Fibroblast of pulmonary artery (primary cell): Measurements from ENCODE around the gene NPTN.

ENCODE experiments used
- DNase-seq: peaks from one replicate; pipeline ENCODE4 v3.0.0-alpha.2; 2010; ENCODE audit warnings: low read depth
- H3K4me3 ChIP-seq: replicated peaks from 2 replicates; pipeline ENCODE4 v1.5.1; 2011; ENCODE audit warnings: low read depth, mild to moderate bottlenecking, control low read depth, low read length, moderate library complexity
- TF ChIP-seq, protein P1 (sequence below): IDR thresholded peaks from 2 replicates; pipeline ENCODE4 v1.5.1; 2011; ENCODE audit warnings: mild to moderate bottlenecking, control low read depth, low read length, inconsistent platforms; ENCODE audit errors: missing control alignments

Gene NPTN

DNA sequence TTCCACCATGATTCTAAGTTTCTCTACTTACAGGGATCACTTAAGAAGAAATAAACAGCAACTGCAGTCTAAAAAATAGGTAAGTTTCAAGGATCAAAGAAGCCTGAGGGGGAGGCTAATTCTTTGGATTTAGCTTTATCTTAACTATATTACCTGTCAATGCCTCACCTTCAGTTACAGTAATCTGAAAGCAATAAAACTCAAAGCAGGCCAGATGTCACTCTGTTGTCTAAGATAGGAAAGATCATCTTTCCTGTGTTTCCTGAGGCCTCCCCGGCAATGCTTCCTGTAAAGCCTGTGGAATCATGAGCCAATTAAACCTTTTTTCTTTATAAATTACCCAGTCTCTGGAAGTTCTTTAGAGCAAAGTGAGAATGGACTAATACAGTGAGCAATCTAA lies 60.2 kb downstream of the NPTN start:
- DNase-seq, result no peak
- no peak overlapping the region for H3K4me3 ChIP-seq
- TF ChIP-seq, protein P1, sequence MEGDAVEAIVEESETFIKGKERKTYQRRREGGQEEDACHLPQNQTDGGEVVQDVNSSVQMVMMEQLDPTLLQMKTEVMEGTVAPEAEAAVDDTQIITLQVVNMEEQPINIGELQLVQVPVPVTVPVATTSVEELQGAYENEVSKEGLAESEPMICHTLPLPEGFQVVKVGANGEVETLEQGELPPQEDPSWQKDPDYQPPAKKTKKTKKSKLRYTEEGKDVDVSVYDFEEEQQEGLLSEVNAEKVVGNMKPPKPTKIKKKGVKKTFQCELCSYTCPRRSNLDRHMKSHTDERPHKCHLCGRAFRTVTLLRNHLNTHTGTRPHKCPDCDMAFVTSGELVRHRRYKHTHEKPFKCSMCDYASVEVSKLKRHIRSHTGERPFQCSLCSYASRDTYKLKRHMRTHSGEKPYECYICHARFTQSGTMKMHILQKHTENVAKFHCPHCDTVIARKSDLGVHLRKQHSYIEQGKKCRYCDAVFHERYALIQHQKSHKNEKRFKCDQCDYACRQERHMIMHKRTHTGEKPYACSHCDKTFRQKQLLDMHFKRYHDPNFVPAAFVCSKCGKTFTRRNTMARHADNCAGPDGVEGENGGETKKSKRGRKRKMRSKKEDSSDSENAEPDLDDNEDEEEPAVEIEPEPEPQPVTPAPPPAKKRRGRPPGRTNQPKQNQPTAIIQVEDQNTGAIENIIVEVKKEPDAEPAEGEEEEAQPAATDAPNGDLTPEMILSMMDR, result no peak

DNA sequence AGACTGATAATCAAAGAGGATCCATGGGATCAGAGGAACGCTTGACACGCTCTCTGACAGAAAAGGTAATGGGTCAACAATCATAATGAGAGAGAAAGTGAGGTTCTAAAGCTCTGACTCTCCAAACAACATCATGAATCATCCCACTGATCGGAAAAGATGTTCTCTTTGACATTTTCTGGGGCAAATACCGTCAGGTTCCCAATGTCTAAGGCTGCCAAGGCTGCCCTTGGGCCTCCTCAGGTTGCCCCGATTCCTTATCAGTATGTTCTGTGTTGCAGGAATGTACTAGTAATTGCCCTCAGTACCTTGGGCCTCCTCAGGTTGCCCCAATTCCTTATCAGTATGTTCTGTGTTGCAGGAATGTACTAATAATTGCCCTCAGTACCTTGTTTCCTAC lies 60.9 kb downstream of the NPTN start:
- no peak overlapping the region for H3K4me3 ChIP-seq
- TF ChIP-seq, protein P1, result no peak
- DNase-seq, result no peak

DNA sequence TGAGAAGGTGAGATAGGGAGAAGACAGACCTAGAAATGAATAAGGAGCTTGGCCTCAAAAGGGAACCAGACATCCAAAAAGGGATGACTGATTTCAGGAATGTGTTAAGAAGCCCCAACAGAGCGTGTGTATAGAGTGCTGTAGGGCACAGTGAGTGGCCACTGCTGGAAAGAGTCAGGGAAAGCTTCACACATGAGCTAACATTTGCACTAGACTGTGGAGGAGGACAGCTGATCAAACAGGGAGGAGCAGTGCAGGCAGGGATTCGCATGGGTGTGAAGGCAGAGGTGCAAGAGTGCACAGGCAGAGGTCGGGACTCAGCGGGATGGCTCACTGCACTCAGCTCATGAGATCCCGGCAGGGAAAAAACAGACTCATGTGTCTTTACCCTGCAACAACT lies 61.8 kb downstream of the NPTN start:
- H3K4me3 ChIP-seq, result no peak overlapping the region
- TF ChIP-seq, protein P1, result no peak
- no peak for DNase-seq

DNA sequence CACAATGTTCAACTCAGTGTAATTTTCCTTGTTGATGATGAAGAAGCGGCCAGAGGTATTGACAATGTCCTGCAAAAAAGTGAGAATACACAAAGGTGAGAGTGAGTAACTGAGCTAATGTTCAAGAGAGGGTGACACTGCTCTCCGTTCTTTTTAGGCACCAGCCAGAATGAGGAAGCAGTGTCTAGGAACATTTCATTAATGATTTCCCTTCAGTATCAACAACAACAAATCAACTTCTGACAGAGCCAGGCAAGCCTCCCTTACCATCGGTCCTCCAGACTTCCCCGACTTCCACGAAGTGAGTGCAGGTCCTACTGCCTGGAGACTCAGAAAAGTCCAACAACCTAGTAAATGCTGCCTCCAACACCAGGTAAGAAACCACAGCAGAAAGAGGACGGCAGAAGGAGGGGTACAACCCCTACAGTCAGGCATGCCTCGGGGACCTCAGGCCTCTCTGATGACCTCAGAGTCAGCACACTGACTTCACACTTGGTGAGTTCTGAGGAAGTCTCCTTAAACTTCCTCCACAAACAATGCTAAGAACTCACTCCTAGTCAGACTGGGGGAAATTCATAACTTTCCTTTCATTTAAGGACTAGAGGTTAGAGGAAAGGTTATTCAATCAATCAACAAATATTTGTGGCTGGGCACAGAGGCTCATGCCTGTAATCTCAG lies 62.7 kb downstream of the NPTN start:
- H3K4me3 ChIP-seq, result no peak overlapping the region
- TF ChIP-seq, protein P1, result no peak
- no peak for DNase-seq

DNA sequence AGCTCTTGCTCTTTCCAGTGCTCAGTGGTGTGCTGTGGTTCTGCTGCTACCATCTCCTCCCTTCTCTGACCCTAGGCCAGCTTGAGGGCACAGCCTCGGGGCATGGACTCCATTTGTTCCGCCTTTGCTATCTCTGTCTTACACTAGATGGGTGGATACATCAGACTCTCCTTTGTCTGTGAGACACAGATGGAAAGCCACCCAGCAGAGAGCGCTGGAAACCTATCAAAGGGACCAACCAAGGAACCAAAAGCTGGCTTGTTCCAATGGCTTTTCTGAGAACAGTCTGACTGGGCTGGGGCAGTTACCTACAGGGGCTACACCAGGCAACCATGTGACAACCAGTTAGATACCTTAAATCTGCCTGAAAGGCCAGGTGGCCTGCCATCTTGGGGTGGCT lies 63.8 kb downstream of the NPTN start:
- TF ChIP-seq, protein P1, result no peak
- no peak for DNase-seq
- H3K4me3 ChIP-seq, result no peak overlapping the region

DNA sequence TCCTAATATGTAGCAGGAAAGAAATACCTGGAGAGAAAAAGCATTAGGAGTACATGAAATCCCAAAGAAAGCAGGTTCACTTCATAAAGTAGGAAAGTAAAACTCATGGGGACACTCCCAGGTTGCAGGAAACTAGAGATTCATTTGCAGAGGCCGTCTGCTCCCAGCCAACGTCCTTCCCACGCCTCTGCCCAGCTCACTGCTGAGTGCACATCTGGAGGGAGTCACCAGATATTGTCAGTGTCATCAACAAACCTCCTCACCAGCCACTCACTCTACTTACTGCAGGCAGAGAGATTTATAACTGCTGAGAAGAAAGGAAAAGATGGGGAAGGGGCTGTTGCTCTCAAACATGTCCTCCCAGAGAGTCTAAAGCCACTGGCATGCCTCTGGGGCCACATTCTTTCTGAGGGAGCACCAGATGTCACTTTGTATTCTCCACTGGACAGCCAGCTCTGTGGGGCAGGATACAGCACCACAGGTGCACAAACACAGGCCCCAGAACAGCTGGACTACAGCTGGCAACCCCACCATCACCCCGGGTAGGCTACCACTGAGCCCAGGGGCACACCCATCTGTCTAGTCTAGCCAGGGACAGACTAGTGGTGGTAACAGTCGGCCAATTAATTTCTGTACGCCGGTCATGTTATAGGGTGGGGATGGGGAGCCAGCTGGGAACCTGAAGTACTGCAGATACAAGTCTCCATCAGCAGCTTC lies 64.5 kb downstream of the NPTN start:
- no peak for DNase-seq
- H3K4me3 ChIP-seq, result no peak overlapping the region
- TF ChIP-seq, protein P1, result no peak
